Cardiac muscle cell (in vitro differentiated cells and primary cell): ENCODE measurements around the gene FCN1. TPM values are rescaled to one million over a fixed set of nuclear protein-coding genes. Genes with fewer than 3 reads are reported as not detected.

Experiments
- DNase-seq, 2 donors: peaks; one replicate each; pipeline versions ENCODE4 v3.0.0 to v3.0.0-alpha.2; 2010 to 2017; ENCODE audit warnings: low read depth in 1 of 2, low spot score in 1 of 2
- H3K27ac ChIP-seq: fragments of 200-600 bp; sonication (generic); 2 replicates; pipeline ENCODE4 v1.5.1; 2016
- H3K27me3 ChIP-seq: fragments of 200-600 bp; sonication (generic); 2 replicates; pipeline ENCODE4 v1.6.0; 2016; ENCODE audit warnings: control low read depth
- H3K36me3 ChIP-seq: fragments of 200-600 bp; sonication (generic); 2 replicates; pipeline ENCODE4 v1.5.1; 2016; ENCODE audit warnings: control low read depth
- H3K4me1 ChIP-seq: fragments of 200-600 bp; sonication (generic); 2 replicates; pipeline ENCODE4 v1.8.1; 2017; ENCODE audit warnings: low read depth, mild to moderate bottlenecking, mixed run types
- H3K4me3 ChIP-seq: fragments of 200-600 bp; sonication (generic); 2 replicates; pipeline ENCODE4 v1.5.1; 2016; ENCODE audit warnings: mild to moderate bottlenecking
- H3K9me3 ChIP-seq: fragments of 200-600 bp; sonication (generic); 2 replicates; pipeline ENCODE4 v1.5.1; 2017; ENCODE audit warnings: low read depth, mild to moderate bottlenecking, control low read depth
- polyA plus RNA-seq: library from polyadenylated mRNA; unstranded; fragments of >200 nt; fragmentation: Nextera tagmentation; extraction: Ambion mirVana; gene quantifications from 2 replicates; pipeline ENCODE4 v1.2.1, GENCODE V29; 2016
- total RNA-seq: library from RNA; depleted of rRNA; stranded (reverse); fragments of >200 nt; gene quantifications from 2 replicates; pipeline ENCODE4 v1.2.3, GENCODE V29; 2016
- TF ChIP-seq, protein P1 (sequence below): IDR thresholded peaks from 2 replicates; pipeline ENCODE4 v1.5.1; 2012; ENCODE audit warnings: low read depth, mild to moderate bottlenecking, low read length

The FCN1 gene
- total and polyA plus RNA-seq, 2 experiments from 2014 or later, result not detected

DNA sequence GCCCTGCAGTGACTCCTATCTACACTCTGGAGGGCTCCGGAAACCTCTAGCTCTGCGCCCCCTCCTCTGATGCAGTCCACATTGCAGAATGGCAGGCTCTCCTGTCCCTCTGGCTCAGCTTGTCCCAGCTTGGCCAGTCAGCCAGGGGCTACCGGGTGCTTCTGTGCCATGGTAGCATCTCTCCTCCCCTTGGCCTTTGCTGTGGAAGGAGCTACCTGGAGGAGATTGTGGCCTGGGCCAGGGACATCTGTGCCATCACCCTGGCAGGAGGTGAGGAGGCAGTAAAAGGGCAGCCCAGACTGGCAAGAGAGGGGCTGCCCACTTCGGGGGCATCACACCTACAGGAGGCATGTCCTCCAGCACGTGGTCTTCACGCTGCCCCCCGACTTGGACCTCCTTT lies 38.1 kb upstream of the FCN1 start:
- DNase-seq, result no peak
- Histone ChIP-seq H3K4me3 (no peak overlapping the region), H3K36me3 (no peaks in the 10 kb centered on the region), H3K27ac (no peak overlapping the region), H3K9me3 (no peaks in the 10 kb centered on the region), H3K27me3 (no peaks in the 10 kb centered on the region), H3K4me1 (no peaks in the 10 kb centered on the region)
- TF ChIP-seq, protein P1, sequence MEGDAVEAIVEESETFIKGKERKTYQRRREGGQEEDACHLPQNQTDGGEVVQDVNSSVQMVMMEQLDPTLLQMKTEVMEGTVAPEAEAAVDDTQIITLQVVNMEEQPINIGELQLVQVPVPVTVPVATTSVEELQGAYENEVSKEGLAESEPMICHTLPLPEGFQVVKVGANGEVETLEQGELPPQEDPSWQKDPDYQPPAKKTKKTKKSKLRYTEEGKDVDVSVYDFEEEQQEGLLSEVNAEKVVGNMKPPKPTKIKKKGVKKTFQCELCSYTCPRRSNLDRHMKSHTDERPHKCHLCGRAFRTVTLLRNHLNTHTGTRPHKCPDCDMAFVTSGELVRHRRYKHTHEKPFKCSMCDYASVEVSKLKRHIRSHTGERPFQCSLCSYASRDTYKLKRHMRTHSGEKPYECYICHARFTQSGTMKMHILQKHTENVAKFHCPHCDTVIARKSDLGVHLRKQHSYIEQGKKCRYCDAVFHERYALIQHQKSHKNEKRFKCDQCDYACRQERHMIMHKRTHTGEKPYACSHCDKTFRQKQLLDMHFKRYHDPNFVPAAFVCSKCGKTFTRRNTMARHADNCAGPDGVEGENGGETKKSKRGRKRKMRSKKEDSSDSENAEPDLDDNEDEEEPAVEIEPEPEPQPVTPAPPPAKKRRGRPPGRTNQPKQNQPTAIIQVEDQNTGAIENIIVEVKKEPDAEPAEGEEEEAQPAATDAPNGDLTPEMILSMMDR, result no peak

DNA sequence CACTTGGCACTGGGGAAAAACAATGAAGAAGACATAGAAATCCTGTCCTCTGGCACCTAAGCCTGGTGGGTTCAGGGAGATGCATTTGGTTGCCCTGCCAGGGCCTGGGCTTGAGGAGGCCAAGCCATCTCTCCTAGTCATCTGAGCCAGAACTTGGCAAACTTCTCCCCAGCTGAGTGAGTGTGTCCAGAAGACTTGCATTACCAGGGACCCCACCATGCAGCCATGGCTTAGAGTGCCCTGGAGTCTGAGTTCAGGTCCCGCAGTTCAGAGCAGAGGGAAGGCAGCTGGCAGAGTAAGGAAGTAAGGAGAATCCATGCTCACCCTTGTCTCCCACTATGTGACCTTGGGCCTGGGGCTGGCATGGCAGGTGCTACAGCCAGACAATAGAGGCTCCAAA lies 37.4 kb upstream of the FCN1 start:
- Histone ChIP-seq H3K4me3 (no peak overlapping the region), H3K27ac (no peak overlapping the region), H3K4me1 (no peaks in the 10 kb centered on the region), H3K36me3 (no peaks in the 10 kb centered on the region), H3K9me3 (no peaks in the 10 kb centered on the region), H3K27me3 (no peaks in the 10 kb centered on the region)
- no peak for DNase-seq
- TF ChIP-seq, protein P1, result no peak

DNA sequence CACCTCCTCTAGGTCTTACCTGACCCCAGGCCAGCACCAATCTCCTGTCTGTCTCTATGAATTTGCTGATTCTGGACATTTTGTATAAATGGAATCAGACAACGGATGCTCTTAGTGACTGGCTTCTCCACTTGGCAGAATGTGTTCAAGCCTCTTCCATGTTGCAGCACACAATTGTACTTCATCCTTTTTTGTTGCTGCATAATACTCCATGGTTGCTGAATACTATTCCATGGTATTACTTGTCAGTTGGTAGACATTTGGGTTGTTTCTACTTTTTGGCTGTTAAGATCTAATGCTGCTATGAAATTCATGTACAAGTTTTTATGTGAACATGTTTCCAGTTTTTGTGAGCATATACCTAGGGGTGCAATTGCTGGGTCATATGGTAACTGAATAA lies 34.3 kb upstream of the FCN1 start:
- TF ChIP-seq, protein P1, result no peak
- no peaks in the 10 kb centered on the region for H3K36me3 ChIP-seq
- DNase-seq, result no peak
- H3K27ac ChIP-seq, result no peak overlapping the region
- H3K4me1 ChIP-seq, result no peaks in the 10 kb centered on the region
- no peaks in the 10 kb centered on the region for H3K9me3 ChIP-seq
- H3K27me3 ChIP-seq, result no peaks in the 10 kb centered on the region
- H3K4me3 ChIP-seq, result no peak overlapping the region

DNA sequence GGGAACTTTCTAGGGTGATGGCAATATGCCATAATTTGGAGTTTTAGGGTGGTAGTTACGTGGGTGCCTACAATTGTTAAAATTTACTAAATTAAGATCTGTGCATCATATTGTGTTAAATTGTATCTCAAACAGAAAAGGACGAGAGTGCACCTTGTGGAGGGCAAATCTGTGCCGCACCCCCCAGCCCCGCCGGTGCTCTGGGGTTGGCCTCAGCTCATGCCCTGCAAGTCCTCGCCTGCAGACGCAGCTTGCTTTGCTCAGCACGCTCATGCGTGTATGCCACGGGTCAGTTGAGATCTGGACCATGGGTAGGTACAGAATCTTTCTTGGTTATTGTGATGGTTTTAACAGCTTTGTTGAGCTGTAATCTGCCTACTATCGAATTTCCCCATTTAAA lies 33.7 kb upstream of the FCN1 start:
- Histone ChIP-seq H3K9me3 (no peaks in the 10 kb centered on the region), H3K27me3 (no peaks in the 10 kb centered on the region), H3K27ac (no peak overlapping the region), H3K36me3 (no peaks in the 10 kb centered on the region), H3K4me3 (no peak overlapping the region), H3K4me1 (no peaks in the 10 kb centered on the region)
- TF ChIP-seq, protein P1, result no peak
- DNase-seq, result no peak

DNA sequence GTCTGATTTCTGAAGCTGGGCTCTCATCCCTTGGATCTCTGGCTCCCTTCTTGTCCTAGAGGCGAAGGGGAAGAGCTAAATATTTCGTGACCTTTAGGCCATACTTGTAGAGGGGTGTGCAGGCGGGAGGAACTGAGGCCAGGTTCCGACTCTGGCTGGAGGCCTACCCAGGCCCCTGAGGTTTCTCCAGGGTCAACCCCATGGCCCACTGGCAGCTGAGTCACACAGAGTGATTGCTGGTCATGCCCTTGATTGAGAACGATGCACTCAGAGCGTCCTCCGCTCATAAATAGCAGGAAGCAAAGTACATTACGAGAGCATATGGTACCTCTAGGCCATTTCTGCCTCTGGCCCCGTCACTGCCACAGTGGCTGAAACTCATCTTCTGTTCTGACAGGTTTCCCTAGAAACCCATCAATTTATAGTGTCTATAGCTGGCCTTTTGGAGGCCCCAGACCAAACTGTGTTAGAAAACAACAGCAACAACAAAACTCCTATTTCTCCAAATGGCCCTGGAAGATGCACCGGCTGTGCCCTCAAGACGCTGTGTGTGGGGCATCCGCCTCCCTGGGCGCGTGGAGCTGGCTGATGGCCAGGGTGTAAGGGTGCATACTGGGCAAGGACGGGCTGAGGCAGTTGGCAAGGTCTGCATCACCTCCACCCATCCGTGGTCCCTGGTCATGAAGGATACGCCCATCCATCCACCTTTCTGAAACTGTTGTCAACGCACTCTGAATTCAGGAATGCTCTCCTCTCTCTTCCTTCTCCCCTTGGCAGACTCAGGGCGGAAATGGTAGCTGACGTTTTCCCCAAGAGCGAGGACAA lies 32.9 kb upstream of the FCN1 start:
- no peaks in the 10 kb centered on the region for H3K9me3 ChIP-seq
- H3K27ac ChIP-seq, result no peak overlapping the region
- H3K27me3 ChIP-seq, result no peaks in the 10 kb centered on the region
- H3K4me3 ChIP-seq, result no peak overlapping the region
- DNase-seq, result no peak
- no peaks in the 10 kb centered on the region for H3K4me1 ChIP-seq
- TF ChIP-seq, protein P1, result no peak
- H3K36me3 ChIP-seq, result no peaks in the 10 kb centered on the region
